Stimulated activated CD4-positive, alpha-beta T cell treated with anti-CD3 and anti-CD28 coated beads, Interleukin-15, amount 100 ng/mL, for 24 hours (primary cell): ENCODE data around the gene PTPRM.

Experiments
- DNase-seq: peaks from one replicate; pipeline ENCODE4 v3.0.0-alpha.2; 2020

The PTPRM gene

DNA sequence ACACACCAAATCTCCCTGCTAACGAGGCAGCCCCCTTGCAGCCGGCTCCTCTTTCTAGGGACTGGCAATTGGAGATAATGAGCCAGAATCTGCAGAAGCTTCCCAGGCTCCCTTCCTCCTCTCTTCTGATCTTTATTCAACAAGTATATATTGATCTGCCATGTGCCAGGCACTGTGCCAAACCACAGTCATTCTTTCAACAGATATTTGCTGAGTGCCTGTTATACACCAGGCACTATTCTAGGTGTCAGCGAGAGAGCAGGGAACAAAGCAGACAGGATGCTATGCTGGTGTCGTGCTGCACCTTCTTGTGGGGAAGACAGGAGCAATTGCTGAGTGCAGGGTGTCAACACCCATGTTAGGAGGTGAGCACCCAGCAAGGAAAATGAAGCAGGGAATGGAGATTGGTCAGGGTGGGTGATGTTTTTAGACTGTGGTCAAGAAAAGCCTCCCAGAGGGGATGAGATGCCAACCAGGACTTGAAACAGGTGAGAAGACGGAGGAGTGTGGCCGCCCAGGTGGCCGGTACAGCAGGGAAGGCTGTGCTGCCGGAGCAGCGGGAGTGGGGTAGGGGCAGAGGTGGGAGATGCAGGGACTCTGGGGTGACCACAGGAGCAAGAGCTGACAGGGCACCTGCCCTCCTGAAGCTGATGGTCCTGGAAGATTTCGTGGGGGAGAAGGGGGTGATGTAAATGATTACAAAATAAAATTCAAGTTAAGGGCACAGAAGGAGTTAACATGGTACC, 734.5 kb downstream of the PTPRM start:
- no peak for DNase-seq

DNA sequence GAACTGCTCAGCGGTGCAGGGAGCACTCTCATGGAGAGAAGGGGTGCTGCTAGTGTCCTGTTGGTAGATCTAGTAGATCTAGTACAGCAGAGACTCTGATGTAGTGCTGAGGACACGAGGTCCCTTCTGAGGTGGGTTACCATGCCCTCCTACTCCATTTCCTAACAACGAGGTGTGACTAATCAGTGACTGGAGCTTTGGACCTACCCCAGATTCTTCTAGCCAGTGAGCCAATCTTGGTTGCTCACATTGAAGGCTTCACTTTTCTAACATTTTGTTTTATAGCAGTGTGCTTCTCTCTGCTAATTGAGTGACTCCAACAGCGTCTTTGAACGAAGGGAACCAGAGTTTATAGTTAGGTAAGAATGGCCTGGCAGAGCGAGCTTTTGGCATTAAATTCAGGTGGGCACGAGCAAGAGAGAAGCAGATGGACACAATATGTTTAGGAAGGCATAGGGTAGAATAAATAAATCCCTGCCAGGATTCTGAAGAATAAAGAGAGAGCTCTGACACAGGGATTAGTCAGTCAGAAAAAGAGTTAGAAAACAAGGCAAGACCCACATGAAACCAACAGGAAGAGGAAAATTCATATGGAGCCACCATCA, 736.1 kb downstream of the PTPRM start:
- no peak for DNase-seq

DNA sequence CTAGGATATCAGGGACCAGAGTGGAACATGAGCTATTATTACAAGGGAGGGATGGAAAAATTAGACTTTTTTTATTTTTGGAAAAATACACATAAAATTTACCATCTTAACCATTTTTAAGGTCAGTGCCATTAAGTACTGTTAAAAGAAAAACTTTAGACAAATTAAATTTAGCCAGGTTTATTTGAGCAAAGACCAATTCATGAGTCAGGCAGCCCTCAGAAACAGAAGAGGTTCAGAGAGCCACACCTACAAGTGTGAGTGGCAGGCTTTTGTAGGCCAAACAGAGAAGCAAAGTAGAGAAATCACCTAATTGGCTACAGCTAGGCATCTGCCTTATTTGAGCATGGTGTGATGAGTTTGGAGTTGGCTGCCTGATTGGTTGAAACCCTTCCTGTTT, 740.8 kb downstream of the PTPRM start:
- no peak for DNase-seq

DNA sequence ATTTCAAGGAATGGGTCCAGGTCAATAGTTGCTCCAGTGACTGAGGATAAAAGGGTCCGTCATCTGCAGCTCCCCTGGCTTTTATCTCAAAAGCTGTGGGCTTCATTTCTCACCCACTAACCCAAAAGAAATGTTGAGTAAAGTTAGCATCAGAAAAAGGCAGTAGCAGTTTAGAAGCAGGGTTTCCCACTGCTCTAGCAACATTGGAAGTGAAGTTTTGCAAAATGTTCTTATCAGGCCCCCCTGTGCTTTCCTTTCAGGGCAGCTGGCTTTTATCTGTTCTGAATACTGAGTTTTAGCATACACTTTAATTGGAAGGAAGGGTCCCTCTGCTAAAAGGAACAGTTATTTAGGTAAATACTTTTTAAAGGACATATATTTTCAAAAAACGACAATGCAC, 745.9 kb downstream of the PTPRM start:
- no peak for DNase-seq

GRCh38 chr18:8314124-8314523, 747.0 kb downstream of the PTPRM start:
- no peak for DNase-seq

DNA sequence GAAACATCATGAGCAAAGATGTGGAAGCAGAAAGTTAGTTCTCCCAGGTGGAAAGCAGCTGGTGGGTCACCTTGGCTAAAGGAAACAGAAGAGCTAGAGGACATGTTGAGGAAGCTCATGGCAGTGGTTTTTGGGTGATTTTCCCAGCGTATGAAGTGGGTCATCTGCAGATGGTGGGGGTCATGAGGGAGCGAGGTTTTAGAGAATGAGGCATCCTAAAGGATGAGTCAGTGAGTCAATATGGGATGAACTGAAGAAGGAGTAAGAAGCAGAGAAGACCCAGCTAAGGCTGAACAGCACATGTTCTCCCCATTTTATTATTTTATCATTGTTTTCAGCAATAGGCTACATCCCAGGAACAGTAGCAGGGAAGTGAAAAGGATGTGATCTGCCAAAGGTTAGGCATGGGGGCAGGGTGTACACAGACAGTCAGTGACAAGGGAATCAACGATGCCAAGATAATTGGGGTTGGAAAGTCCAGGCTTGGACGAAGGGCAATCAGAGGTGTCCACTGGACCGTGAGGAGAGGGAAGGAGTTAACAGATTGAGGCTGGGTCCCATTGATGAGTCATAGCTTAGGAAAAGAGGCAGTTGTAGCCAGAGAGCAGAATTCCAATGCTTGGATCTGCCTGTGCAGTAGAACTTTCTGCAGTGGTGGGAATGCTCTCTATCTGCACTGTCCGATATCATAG, 752.8 kb downstream of the PTPRM start:
- no peak for DNase-seq

DNA sequence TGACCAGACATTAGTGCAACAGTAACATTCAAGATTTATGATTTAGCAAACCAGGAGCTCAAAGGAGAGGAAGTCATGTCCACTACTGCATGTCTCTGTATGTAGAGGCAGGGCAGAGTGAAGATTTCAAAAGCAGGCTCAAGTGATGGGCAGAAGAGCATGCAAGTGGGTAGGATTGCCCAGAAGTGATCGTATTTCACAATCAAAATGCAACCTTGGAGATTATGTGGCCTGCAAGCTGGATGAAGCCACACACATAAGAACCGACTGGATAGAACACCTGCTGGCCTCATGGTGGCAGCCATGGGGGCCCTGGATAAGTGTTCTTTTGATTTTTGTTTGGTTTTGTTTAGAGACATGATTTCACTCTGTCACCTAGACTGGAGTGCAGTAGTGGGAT, 755.4 kb downstream of the PTPRM start:
- no peak for DNase-seq

DNA sequence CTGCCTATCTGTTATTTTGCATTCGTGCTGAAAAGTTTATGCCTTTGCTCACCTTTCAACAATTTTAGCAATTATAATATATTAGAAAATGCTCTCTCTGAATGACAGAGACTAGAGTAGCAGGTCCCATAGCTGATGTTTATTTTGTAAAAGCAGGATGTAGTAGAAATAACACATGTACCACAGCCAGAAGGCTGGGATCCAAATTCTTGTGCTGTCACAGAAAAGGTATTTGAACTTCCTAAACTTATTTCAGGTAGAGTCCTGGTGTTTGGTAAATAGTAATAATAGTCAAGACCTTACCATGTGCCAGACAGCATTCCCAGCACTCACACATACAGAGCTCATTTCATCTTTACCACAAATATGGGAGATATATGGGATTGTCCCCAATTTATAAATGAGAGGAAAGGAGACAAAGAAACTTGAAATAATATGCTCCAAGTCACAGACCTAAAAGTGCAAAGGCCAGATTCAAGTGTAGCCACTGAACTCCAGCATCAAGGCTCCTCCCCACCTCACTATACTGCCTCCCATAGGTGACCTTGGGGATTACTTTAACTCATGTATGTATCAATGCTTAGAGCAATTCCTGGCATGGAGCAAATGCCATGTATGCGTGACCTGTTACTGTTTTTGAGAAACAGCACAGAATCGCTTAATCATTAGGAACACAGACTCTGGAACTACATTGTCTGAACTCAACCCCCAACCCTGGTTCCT, 757.4 kb downstream of the PTPRM start:
- DNase-seq = no peak

GRCh38 chr18:8326763-8327394, 759.8 kb downstream of the PTPRM start:
- no peak for DNase-seq

- DNase-seq = no peak
These were observed 761.0 kb downstream of the PTPRM start for GRCh38 chr18:8328126-8328525.

DNA sequence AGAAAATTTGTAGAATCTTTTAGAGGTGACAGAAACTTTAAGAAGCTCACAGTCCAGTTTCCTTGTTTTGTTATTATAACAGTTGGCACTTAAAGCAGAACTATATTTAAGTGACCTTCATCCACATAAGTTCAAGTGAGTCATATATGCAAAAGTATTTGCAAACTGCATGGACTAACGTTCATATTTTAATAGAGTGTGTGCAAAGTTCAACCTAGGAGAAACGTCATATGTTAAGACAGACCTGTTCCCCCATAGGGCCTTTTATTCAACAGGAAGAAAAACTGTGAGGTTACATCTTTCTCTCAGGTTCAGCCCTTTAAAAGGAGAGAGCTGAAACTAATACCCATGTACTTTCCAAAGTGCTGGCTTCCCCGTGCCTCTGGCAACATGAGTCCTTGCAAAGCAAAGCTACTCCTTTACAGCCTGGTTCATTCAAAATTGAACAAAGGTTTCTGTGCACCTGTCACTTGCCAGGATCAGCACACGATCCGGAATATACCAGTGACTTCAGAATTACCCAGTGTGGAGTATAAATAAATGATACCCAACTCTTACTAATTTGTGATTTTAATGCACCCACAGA, 762.2 kb downstream of the PTPRM start:
- DNase-seq = no peak

GRCh38 chr18:8330575-8330974, 763.5 kb downstream of the PTPRM start:
- no peak for DNase-seq

GRCh38 chr18:8332286-8332685, 765.2 kb downstream of the PTPRM start:
- no peak for DNase-seq

GRCh38 chr18:8333961-8334360, 766.8 kb downstream of the PTPRM start:
- no peak for DNase-seq

- DNase-seq = no peak
These were observed 770.1 kb downstream of the PTPRM start for GRCh38 chr18:8337211-8337610.

GRCh38 chr18:8339210-8339609, 772.1 kb downstream of the PTPRM start:
- DNase-seq = no peak

GRCh38 chr18:8339952-8340351, 772.8 kb downstream of the PTPRM start:
- DNase-seq = no peak

DNA sequence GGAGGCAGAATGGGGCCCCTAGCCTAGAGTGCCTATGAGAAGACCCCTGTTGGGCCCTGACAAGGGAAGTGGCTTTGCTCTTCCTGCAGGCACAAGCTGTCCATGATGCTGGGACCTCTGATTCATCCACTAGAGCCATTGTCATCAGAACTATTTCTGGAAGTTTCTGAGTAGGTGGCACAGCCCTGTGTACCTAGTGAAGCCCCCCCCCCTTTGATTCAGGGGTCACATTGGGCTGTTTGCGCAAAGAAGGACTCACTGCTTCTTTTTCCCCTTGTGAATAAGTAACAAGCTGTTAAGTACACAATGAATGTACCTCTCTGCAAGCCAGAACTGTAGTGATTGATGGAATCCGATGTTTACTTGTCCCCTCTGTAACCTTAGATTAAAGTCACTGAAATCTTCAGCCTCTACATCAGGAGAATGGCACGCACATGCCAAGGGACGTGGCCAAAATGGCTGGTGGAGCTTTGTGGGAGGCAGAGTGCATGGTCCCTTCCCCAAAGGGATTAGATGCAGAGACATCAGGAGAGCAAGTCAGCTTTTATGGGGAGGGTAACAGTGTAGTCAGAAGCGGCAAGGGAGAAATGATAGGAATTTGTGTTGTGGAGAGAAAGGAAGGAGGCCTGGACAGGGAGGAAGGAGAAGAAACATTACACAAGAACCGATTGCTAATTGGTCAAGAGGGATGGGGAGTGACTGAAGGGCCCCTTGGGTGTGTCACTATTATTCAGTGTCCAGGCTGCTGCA, 774.5 kb downstream of the PTPRM start:
- no peak for DNase-seq

- no peak for DNase-seq
These were observed 781.1 kb downstream of the PTPRM start for GRCh38 chr18:8348051-8348720.

DNA sequence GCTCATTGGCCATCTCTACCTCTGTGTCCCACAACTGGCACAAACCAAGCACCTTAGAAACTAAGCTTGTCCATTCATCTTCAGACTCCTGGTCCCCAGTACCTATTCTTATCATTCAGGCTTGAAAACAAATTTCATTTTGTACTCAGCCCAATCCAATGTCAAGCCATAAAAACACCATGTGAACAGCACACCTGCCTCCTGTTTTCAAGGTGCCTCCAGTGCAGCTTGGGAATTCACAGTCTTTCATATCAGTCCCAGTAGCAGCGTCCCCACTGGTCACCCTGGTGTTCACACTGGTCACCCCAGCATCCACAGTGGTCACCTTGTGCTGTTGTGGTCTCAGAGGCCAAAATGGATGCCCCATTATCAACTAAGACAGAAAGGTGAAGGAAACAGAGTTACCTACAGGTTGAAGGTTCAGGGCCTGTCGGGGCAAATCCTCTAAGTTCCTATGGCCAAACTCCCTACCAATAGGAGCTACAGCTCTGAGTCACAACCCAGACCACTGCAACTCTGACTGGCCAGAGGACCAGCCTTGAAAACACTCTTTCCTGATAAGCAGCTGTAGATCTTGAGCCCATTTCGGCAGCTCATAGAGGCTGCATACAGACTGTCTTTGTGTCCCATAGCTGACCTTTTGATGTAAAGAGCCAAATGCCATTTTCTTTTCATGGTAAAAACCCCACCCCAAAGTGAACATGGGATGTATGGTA, 782.6 kb downstream of the PTPRM start:
- no peak for DNase-seq

DNA sequence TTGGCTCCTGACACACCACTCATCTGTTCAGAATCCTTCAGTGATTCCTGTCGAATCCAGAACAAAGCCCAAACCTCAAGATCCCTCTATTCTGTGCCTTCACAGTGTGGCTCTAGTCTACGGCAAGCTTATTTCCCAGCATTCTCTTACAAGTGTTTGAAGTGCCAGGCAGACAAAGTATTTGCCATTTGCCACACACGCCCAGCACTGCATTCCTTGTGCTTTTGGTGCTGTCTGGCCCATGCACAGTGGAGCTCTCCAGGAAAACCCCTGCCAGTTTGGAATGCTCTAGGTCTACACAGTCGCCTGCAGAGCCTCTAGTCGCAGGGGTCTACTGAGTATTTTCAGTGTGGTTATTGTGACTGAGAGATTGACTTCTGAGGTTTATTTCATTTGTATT, 783.5 kb downstream of the PTPRM start:
- DNase-seq = no peak
